ENCODE results near the gene FAM114A2.
A peak's percentile ranks its signal among the peaks of the same experiment; 100 is the strongest.

The FAM114A2 gene

DNA sequence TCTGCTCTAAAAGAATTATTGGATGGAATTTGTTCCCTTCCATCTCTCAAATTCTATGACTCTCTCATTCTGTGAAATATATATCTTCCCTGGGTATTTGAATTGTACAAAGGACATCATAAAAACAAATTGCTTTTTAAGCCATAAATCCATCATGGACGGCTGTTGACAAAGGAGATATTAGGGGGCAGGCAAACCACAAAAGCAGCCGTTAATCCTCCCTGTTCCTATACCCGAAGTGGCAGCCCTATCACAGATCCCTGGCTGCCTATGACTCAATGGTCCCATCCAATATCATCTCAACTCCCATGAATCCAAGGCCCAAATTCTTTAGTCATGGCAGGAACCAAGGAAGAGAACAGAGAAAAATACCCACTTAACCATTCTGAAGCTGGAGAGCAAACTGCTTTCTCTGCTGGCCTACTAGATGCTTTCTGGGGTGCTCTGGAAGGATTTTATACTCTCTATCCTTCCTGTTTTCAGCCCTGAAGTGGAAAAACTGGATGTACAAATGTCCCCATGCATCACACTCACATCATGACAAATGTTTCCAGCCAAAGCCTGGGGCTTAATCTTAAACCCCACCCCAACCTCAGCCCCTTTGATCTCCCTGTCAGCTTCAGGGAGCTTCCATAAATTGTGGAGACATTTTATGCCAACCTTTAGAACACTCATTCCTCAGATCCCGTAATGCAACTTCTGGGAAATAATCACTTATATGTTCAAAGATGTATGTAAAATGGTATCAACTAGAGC, 59.5 kb downstream of the FAM114A2 start:
- no peak for DNase-seq

DNA sequence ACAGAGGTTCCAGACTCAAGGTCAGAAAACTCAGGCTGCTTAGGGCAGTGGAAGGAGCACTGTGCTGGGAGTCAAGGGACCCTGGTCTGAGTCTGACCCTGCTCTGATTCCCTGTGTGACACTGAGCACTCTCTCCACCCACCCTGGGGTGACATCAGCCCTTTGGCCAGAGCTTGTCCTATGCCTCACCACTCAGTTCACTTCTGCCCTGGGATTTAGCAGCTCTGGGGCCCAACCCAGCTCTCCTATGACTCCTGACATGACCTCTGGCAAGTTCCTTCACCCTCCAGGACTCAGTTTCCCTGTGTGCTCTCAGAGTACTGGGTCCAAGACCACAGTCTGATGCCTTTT, 63.9 kb downstream of the FAM114A2 start:
- DNase-seq, result no peak

GRCh38 chr5:153974131-153974812, 64.4 kb downstream of the FAM114A2 start:
- DNase-seq, result peak; percentile 49

- DNase-seq, result no peak
These were observed 66.5 kb downstream of the FAM114A2 start for GRCh38 chr5:153972240-153972639.

DNA sequence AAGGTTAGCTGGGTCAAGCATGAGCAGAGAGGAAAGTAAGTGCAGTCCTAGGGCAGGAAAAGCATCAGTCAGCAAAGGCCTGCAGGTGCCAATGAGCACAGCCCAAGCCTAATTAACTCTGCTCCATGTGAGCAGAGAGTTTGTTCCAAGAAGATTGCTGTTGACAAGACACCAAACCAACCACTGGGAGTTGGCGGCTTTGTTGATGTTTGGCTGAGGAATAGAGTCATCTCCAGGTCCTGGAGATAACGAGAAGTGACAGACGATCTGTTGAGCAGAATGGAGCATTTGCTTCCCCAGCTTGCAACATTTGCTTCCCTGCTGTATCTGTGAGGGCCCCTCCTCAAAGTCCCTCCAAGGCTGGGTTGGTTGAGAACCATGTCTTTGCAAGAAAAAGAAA, 68.2 kb downstream of the FAM114A2 start:
- no peak for DNase-seq

GRCh38 chr5:153969563-153969895, 69.2 kb downstream of the FAM114A2 start:
- DNase-seq, result no peak

DNA sequence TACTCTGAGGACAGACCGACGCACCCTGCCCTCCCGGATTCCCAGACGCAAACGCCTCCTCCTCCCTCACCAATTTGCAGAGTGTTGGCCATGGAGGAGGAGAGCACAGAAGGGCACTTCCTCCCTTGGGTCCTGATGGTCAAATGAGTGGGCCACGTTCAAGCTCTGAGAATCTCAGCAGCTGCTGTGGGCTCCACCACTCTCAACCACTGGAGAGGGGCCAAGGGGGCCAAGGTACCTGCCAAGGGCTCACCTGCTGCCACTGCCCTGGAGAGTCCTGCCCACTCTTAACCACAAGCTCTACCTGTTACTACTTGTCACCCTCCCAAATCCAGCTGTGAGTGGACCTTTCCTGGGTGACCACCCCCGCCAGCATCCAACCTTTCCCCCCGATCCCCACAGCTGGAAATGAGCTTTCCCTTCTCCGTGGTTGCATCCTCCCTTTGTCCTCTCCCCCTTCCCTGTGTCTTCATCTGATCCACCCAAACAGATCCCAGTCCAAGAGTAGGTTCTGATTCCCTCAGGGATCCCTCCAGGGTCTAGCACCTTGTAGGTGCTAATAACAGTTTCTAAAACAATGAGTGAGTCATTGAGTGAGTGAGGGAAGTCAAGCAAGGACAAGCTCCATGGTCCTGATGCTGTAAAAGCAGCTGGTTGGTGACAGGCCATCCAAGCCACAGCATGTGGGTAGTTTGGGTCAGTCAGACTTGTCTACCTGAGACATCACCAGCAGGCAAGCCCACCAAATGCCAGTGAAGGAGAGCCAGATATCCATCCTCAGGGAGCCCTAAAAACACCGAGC, 69.7 kb downstream of the FAM114A2 start:
- no peak for DNase-seq

DNA sequence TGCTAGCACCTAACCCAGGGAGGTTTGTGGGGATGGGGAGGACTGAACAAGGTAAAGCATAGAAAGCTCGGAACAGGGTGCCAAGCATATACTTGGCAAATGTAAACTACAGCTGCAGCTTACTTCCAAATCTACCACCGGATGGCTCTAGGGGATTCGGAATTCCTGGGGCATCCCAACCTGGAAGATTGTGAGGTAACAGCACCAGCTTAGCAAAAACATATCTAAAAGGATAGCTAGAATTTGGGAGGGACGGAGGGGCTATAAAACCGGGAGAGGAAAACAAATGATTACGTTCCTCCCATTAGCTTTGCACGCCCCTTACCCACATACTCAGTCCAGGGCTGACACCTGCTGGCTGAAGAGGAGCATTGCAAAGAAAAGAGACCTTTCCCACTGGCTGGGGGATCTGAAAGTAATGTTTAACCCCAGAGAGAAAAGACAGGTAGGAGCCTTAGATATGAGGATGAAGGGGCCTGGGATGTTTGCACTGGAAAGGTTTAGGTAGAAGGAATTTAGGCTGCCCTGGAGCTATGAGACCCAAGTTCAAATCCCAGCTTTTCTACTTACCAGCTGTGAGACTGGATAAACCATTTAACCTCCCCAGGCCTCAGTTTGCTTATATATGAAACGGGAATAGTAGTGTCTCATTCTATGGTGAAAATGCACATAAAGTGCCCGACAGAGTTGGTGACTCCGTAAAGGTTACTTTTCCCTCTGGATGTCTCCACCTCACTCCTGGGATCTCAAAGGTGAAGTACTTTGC, 73.6 kb downstream of the FAM114A2 start:
- DNase-seq, result peak; percentile 50

DNA sequence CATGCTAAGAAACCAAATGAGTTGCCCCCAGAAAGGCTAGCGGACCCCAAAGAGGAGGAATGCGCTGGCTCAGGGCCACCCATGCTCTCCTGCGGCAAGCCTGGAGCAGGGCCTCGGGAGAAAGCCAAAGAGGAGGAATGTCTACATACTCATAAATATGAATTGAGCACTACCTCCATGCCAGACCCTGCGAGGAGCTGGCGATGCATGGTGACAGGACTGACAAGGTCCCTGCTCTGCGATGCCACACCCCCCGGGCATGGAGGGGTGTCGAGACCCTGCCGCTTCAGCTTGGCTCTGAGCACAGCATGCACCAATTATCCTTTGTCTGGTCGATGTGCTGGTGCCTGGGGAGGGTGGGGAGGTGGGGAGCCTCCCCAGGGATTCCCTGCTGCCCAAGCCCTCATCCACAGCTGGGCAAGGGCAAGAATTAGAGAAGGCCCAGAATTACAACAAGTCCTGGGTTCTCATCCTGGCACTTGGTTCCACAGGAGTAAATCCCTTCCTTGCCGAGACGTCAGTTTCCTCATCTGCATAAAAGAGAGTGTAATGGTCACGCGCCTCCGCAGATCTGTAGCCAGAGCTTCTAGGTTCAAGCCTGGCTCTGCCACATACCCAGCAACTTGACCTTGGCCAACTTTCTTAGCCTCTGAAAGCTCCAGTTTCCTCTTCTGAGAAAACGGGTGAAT, 74.4 kb downstream of the FAM114A2 start:
- no peak for DNase-seq

DNA sequence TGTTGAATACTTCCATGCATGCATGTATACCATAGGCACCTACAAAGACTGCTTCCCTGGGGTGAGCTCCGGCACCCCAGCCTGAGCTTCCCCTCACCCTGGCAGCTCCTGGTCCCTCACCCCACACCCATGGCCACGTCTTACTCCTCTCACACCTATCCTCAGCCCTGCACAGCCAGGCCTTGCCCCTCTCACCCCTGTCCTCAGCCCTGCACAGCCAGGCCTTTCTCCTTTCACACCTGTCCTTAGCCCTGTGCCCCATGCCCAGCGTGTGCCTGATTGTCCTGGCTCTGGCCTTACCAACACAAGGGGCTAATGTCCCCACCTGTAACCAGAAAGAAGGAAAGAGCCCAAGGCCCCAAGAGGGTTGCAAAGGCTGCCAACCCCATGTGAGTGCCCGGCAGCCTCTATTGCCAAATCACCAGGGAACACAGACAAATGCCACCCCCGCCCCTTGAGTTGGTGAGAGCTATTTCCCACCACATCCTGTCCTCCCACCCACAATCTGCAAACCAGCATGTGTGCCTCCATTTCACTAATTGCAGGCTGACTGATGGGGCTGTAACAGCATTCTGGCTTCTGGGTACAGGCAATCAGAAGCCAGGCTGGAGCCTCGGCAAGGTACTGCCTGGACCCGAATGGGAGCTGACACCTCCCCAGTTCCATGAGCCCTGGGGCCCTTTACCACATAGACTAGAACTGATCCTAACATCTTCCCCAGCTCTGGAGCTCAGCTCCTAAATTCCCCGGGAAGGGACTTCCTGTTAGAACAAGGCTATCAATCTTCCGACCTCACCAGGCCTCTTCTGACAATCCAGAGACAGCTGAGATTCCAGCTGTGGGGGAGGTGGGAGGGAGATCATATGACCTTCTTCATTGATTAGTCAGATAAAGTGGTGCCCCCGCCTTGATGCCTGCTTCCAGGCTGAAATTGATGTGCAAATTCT, 78.2 kb downstream of the FAM114A2 start:
- DNase-seq, result peak; percentile 4

- no peak for DNase-seq
These were observed 79.4 kb downstream of the FAM114A2 start for GRCh38 chr5:153959134-153959957.

GRCh38 chr5:153957205-153957604, 81.5 kb downstream of the FAM114A2 start:
- DNase-seq, result no peak

- DNase-seq, result no peak
These were observed 85.3 kb downstream of the FAM114A2 start for GRCh38 chr5:153953411-153953810.

DNA sequence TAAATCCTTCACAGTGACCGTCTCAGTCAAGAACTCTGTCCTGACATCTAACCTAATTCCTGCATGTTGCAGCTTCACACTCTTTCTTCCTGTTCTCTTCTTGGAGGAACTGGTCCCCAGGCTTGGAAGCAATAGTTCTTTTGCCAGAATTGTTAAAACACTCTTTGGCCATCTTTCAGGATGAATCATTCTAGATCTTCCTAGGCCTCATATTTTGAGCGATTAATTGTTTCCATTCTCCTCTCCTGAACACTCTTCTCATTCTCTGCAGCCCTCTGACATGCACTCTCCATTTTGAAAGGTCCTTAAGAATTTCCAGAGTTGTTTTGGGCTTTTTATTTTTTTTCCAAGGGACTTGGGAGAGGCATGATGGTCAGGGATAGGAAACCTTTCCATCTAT, 85.8 kb downstream of the FAM114A2 start:
- DNase-seq, result no peak

DNA sequence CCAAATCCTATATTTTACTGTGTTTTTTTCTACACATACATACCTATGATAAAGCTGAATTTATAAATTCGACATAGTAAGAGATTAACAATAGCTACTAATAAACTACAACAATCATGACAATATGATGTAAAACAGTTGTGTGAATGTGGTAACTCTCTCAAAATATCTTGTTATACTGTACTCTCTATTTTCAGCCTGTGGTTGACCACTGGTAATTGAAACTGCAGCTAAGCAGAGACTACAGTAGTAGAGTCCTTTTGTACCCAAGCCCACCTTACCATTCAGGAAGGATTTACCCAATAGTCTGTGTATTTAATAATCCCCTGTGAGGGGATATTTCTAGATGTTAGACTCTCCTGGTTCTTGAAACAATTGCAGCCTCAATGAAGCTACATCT, 86.7 kb downstream of the FAM114A2 start:
- DNase-seq, result no peak

GRCh38 chr5:153941265-153941664, 97.4 kb downstream of the FAM114A2 start:
- no peak for DNase-seq
